Measurements from ENCODE around the gene PITPNM3.

The PITPNM3 gene

GRCh38 chr17:6496640-6497441 lies 59.5 kb downstream of the PITPNM3 start:
- no peak overlapping the region for H3K27ac ChIP-seq
- TF ChIP-seq CTCF (conservative IDR thresholded peaks at IDR 0.05), result no peak

- TF ChIP-seq CTCF (conservative IDR thresholded peaks at IDR 0.05), result no peak
- no peak overlapping the region for H3K27ac ChIP-seq
Observed at GRCh38 chr17:6496116-6496481, 60.3 kb downstream of the PITPNM3 start.

GRCh38 chr17:6495450-6496115 lies 60.8 kb downstream of the PITPNM3 start:
- H3K27ac ChIP-seq, result no peak overlapping the region

GRCh38 chr17:6494239-6494941 lies 62.0 kb downstream of the PITPNM3 start:
- TF ChIP-seq CTCF (conservative IDR thresholded peaks at IDR 0.05), result no peak
- H3K27ac ChIP-seq, result no peak overlapping the region

More at GRCh38 chr17:6495450-6496115, 60.8 kb downstream of the PITPNM3 start:
- no peak for TF ChIP-seq CTCF (conservative IDR thresholded peaks at IDR 0.05)

- TF ChIP-seq CTCF (conservative IDR thresholded peaks at IDR 0.05), result no peak
- H3K27ac ChIP-seq, result no peak overlapping the region
Observed at GRCh38 chr17:6492892-6493674, 63.3 kb downstream of the PITPNM3 start.

- H3K27ac ChIP-seq, result no peak overlapping the region
- no peak for TF ChIP-seq CTCF (conservative IDR thresholded peaks at IDR 0.05)
Observed at GRCh38 chr17:6491071-6491700, 65.2 kb downstream of the PITPNM3 start.
